MM.1S (cell line): Measurements from ENCODE around the gene TMCC1.

Experiments used
- DNase-seq: peaks from one replicate; pipeline ENCODE4 v3.0.0-alpha.2; 2015
- H2AFZ ChIP-seq: fragments of 300-600 bp; sonication (generic); 2 replicates; pipeline ENCODE4 v1.6.0; 2016; ENCODE audit warnings: antibody characterized with exemption, low read length
- H3F3A ChIP-seq: fragments of 300-600 bp; sonication (generic); 2 replicates; pipeline ENCODE4 v1.6.1; 2016; ENCODE audit warnings: mild to moderate bottlenecking, antibody characterized with exemption, low read length, moderate library complexity, mixed read lengths; ENCODE audit not compliant: insufficient read depth
- H3K27ac ChIP-seq: fragments of 300-600 bp; sonication (generic); 2 replicates; pipeline ENCODE4 v1.5.1; 2016; ENCODE audit warnings: mild to moderate bottlenecking, low read length
- H3K27me3 ChIP-seq: fragments of 300-600 bp; sonication (generic); replicated peaks from 2 replicates; pipeline ENCODE4 v1.6.0; 2016; ENCODE audit warnings: low read length; ENCODE audit not compliant: insufficient read depth
- H3K36me3 ChIP-seq: fragments of 300-600 bp; sonication (generic); replicated peaks from 2 replicates; pipeline ENCODE4 v1.6.1; 2016; ENCODE audit warnings: mild to moderate bottlenecking, low read length, mixed read lengths; ENCODE audit not compliant: insufficient read depth
- H3K4me1 ChIP-seq: fragments of 300-600 bp; sonication (generic); 2 replicates; pipeline ENCODE4 v1.6.1; 2016; ENCODE audit warnings: low read length, mixed read lengths
- H3K4me2 ChIP-seq: fragments of 300-600 bp; sonication (generic); 2 replicates; pipeline ENCODE4 v1.6.0; 2016; ENCODE audit warnings: low read depth, low read length
- H3K4me3 ChIP-seq: fragments of 300-600 bp; sonication (generic); 2 replicates; pipeline ENCODE4 v1.5.1; 2016; ENCODE audit warnings: low read length, mixed read lengths
- H3K79me2 ChIP-seq: fragments of 300-600 bp; sonication (generic); 2 replicates; pipeline ENCODE4 v1.6.1; 2016; ENCODE audit warnings: mixed run types, low read length, mixed read lengths
- H3K9ac ChIP-seq: fragments of 300-600 bp; sonication (generic); 2 replicates; pipeline ENCODE4 v1.6.1; 2016; ENCODE audit warnings: low read length, mixed read lengths
- H3K9me2 ChIP-seq: fragments of 300-600 bp; sonication (generic); replicated peaks from 2 replicates; pipeline ENCODE4 v1.6.1; 2016; ENCODE audit warnings: mild to moderate bottlenecking, low read length, mixed read lengths; ENCODE audit not compliant: insufficient read depth
- H3K9me3 ChIP-seq: fragments of 300-600 bp; sonication (generic); replicated peaks from 2 replicates; pipeline ENCODE4 v1.6.1; 2016; ENCODE audit warnings: mild to moderate bottlenecking, low read length, mixed read lengths; ENCODE audit not compliant: insufficient read depth
- H4K20me1 ChIP-seq: fragments of 300-600 bp; sonication (generic); 2 replicates; pipeline ENCODE4 v1.6.1; 2016; ENCODE audit warnings: mild to moderate bottlenecking, low read length, moderate library complexity, mixed read lengths; ENCODE audit not compliant: insufficient read depth
- CTCF ChIP-seq: fragments of 300-600 bp; sonication (generic); IDR thresholded peaks from 2 replicates; pipeline ENCODE4 v1.5.1; 2016; ENCODE audit warnings: antibody characterized with exemption, low read length, mixed read lengths
- EZH2 ChIP-seq: fragments of 300-600 bp; sonication (generic); optimal IDR thresholded peaks from 2 replicates; pipeline ENCODE3; 2017; ENCODE audit warnings: low read depth, mild to moderate bottlenecking, antibody characterized with exemption, low read length, mixed read lengths
- EZH2phosphoT487 ChIP-seq: fragments of 300-600 bp; sonication (generic); IDR thresholded peaks from 2 replicates; pipeline ENCODE4 v1.6.1; 2018; ENCODE audit warnings: antibody characterized with exemption, low read length

The TMCC1 gene

GRCh38 chr3:129893581-129894070 lies at the start of gene TMCC1:
Gene TMCC1, minus strand, starts transcription at chr3:129893711.
- peak within 1 kb of the TSS; percentile 96 for H3K4me2 ChIP-seq
- H3F3A ChIP-seq = peaks cover 35% of the 10 kb centered on the region
- H3K27me3 ChIP-seq = no peaks in the 10 kb centered on the region
- H3K4me3 ChIP-seq = peak within 1 kb of the TSS; percentile 97
- peak within 1 kb of the TSS; percentile 91 for H2AFZ ChIP-seq
- H3K9me2 ChIP-seq = no peaks in the 10 kb centered on the region
- peaks cover 32% of the 10 kb centered on the region for H3K4me1 ChIP-seq
- H4K20me1 ChIP-seq = no peaks in the 10 kb centered on the region
- H3K27ac ChIP-seq = peak within 1 kb of the TSS; percentile 96
- DNase-seq = peak; percentile 94
- H3K9ac ChIP-seq = peak within 1 kb of the TSS; percentile 99
- no peaks in the 10 kb centered on the region for H3K36me3 ChIP-seq
- TF ChIP-seq CTCF (no peak), EZH2phosphoT487 (no peak), EZH2 (no peak)
- no peaks in the 10 kb centered on the region for H3K9me3 ChIP-seq
- H3K79me2 ChIP-seq = peaks cover 43% of the 10 kb centered on the region

- no peak overlapping the region for H3K4me2 ChIP-seq
- no peaks in the 10 kb centered on the region for H3K36me3 ChIP-seq
- H3F3A ChIP-seq = no peaks in the 10 kb centered on the region
- no peak for DNase-seq
- no peaks in the 10 kb centered on the region for H3K27me3 ChIP-seq
- H3K4me1 ChIP-seq = no peaks in the 10 kb centered on the region
- TF ChIP-seq EZH2phosphoT487 (no peak), CTCF (no peak), EZH2 (no peak)
- no peaks in the 10 kb centered on the region for H4K20me1 ChIP-seq
- H3K9me2 ChIP-seq = no peaks in the 10 kb centered on the region
- no peaks in the 10 kb centered on the region for H3K9me3 ChIP-seq
- no peak overlapping the region for H3K27ac ChIP-seq
- no peak overlapping the region for H3K9ac ChIP-seq
- no peak overlapping the region for H2AFZ ChIP-seq
- H3K4me3 ChIP-seq = no peak overlapping the region
- H3K79me2 ChIP-seq = no peaks in the 10 kb centered on the region
These were observed 49.5 kb upstream of the TMCC1 start for GRCh38 chr3:129943020-129943419.

GRCh38 chr3:129942296-129942695 lies 48.8 kb upstream of the TMCC1 start:
- Histone ChIP-seq H3K4me2 (no peak overlapping the region), H3K9ac (no peak overlapping the region), H3K4me1 (no peaks in the 10 kb centered on the region), H2AFZ (no peak overlapping the region), H3K79me2 (no peaks in the 10 kb centered on the region), H3K27me3 (no peaks in the 10 kb centered on the region), H3K9me3 (no peaks in the 10 kb centered on the region), H3K4me3 (no peak overlapping the region), H3K9me2 (no peaks in the 10 kb centered on the region), H3K36me3 (no peaks in the 10 kb centered on the region), H3K27ac (no peak overlapping the region), H3F3A (no peaks in the 10 kb centered on the region), H4K20me1 (no peaks in the 10 kb centered on the region)
- DNase-seq = peak; percentile 40
- TF ChIP-seq EZH2 (no peak), EZH2phosphoT487 (no peak), CTCF (peak; percentile 67)
